Suprapubic skin (tissue), 4 donors: ENCODE results near the gene KSR2.

Source experiments
- POLR2A ChIP-seq, 2 donors: fragments of 450-650 bp; IDR thresholded peaks; one replicate each; pipeline ENCODE4 v1.6.1; 2017; ENCODE audit warnings: antibody characterized with exemption in 2 of 2, mild to moderate bottlenecking in 2 of 2, moderate library complexity in 2 of 2
- POLR2AphosphoS5 ChIP-seq, 3 donors: sonication (generic); formaldehyde crosslinking; IDR thresholded peaks; one replicate each; pipeline ENCODE4 v1.6.1; 2017; ENCODE audit warnings: antibody characterized with exemption in 3 of 3
- TF ChIP-seq, protein P1 (sequence below), 2 donors: fragments of 200-600 bp in 1 of 2; fragments of 450-650 bp in 1 of 2; sonication (generic) in 1 of 2; IDR thresholded peaks; one replicate each; pipeline ENCODE4 v1.5.1; 2016 to 2019; ENCODE audit warnings: antibody characterized with exemption in 2 of 2, mild to moderate bottlenecking in 1 of 2, moderate library complexity in 1 of 2

DNA sequence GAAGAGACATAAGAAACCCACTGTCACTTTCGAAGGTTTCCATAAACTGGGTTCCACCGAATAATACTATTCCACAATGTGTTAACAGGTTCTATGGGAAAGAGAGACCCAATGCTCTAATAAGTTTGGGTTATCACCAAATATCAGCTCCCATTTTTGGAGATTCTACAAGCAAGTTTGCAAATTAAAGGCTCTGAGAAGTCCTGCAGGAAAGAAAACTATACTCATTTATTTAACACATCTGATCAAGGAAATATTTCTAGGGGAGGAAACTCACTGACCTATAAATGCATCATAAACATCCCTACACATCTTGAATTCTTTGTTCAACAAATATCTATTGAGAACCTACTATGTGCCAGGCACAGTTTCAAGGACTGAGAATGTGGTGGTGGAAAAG is 161.4 kb downstream of the KSR2 start:
- TF ChIP-seq, protein P1, sequence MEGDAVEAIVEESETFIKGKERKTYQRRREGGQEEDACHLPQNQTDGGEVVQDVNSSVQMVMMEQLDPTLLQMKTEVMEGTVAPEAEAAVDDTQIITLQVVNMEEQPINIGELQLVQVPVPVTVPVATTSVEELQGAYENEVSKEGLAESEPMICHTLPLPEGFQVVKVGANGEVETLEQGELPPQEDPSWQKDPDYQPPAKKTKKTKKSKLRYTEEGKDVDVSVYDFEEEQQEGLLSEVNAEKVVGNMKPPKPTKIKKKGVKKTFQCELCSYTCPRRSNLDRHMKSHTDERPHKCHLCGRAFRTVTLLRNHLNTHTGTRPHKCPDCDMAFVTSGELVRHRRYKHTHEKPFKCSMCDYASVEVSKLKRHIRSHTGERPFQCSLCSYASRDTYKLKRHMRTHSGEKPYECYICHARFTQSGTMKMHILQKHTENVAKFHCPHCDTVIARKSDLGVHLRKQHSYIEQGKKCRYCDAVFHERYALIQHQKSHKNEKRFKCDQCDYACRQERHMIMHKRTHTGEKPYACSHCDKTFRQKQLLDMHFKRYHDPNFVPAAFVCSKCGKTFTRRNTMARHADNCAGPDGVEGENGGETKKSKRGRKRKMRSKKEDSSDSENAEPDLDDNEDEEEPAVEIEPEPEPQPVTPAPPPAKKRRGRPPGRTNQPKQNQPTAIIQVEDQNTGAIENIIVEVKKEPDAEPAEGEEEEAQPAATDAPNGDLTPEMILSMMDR (IDR thresholded peaks at IDR 0.05) = no peak
- no peak for TF ChIP-seq POLR2AphosphoS5 (IDR thresholded peaks at IDR 0.05)
- no peak for TF ChIP-seq POLR2A (IDR thresholded peaks at IDR 0.05)
